A673 (cell line): Measurements from ENCODE around the gene MBD5. TPM values are rescaled to one million over a fixed set of nuclear protein-coding genes. Genes with fewer than 3 reads are reported as not detected.

ENCODE experiments used
- BruUV-seq: library from RNA; stranded (reverse); fragments of 400-500 nt; replicated peaks from 2 replicates; lab custom pipeline; 2021; lab: Mats Ljungman, UMichigan
- CTCF ChIA-PET: fragments of 300-600 bp; sonication (Branson Sonifier 250); formaldehyde crosslinking; loops from one replicate; lab custom pipeline; 2022; ENCODE audit warnings: antibody characterized with exemption; lab: Charles Lee
- POLR2A ChIA-PET: fragments of 300-600 bp; sonication (Branson Sonifier 250); formaldehyde crosslinking; loops from one replicate; lab custom pipeline; 2022; ENCODE audit warnings: antibody characterized with exemption; ENCODE audit not compliant: low non-redundant PET; lab: Charles Lee
- DNase-seq: peaks from one replicate; pipeline ENCODE4 v3.0.0-alpha.2; 2015; ENCODE audit warnings: low spot score
- H3K27ac ChIP-seq: fragments of 200-600 bp; sonication (generic); 2 replicates; pipeline ENCODE4 v1.5.1; 2016; ENCODE audit warnings: mixed run types, low read depth, mild to moderate bottlenecking, mixed read lengths, antibody characterized with exemption, low read length; ENCODE audit not compliant: poor library complexity, severe bottlenecking
- H3K27me3 ChIP-seq: fragments of 200-600 bp; sonication (generic); replicated peaks from 2 replicates; pipeline ENCODE4 v1.6.1; 2017; ENCODE audit warnings: mixed run types, low read depth, mild to moderate bottlenecking, mixed read lengths, antibody characterized with exemption, low read length; ENCODE audit not compliant: insufficient read depth, poor library complexity
- H3K36me3 ChIP-seq: fragments of 200-600 bp; sonication (generic); 2 replicates; pipeline ENCODE4 v1.6.1; 2016; ENCODE audit warnings: mixed run types, mild to moderate bottlenecking, mixed read lengths, antibody characterized with exemption, low read length; ENCODE audit not compliant: insufficient read depth, poor library complexity, severe bottlenecking
- H3K4me1 ChIP-seq: fragments of 200-600 bp; sonication (generic); 2 replicates; pipeline ENCODE4 v1.6.1; 2017; ENCODE audit warnings: mixed run types, mild to moderate bottlenecking, mixed read lengths, antibody characterized with exemption, low read length; ENCODE audit not compliant: insufficient read depth, poor library complexity, severe bottlenecking
- H3K4me3 ChIP-seq: fragments of 200-600 bp; sonication (generic); 2 replicates; pipeline ENCODE4 v1.5.1; 2016; ENCODE audit warnings: low read depth, mixed run types, mild to moderate bottlenecking, mixed read lengths, low read length; ENCODE audit not compliant: poor library complexity, severe bottlenecking
- H3K9me3 ChIP-seq: fragments of 200-600 bp; sonication (generic); 2 replicates; pipeline ENCODE4 v1.6.1; 2016; ENCODE audit warnings: mixed run types, low read depth, mild to moderate bottlenecking, mixed read lengths, antibody characterized with exemption, low read length; ENCODE audit not compliant: poor library complexity, severe bottlenecking
- EZH2 ChIP-seq: fragments of 200-600 bp; sonication (generic); IDR thresholded peaks from 2 replicates; pipeline ENCODE4 v1.6.1; 2017; ENCODE audit warnings: borderline replicate concordance, low read depth, mild to moderate bottlenecking, mixed read lengths, antibody characterized with exemption, low read length; ENCODE audit not compliant: poor library complexity, severe bottlenecking
- intact Hi-C: fragments of 100-400 bp; cut with micrococcal nuclease; formaldehyde crosslinking; loops from one replicate; pipeline ENCODE4 v1.10.0; 2022; ENCODE audit not compliant: unreplicated experiment
- total RNA-seq: library from RNA; stranded (reverse); gene quantifications from 2 replicates; pipeline ENCODE4 v1.2.3, GENCODE V29; 2021
- TF ChIP-seq, protein P1 (sequence below): fragments of 300-800, 200-600 bp; sonication (generic); conservative IDR thresholded peaks from 2 replicates; pipeline ENCODE4 v1.5.1; 2017; ENCODE audit warnings: low read depth, mild to moderate bottlenecking, antibody characterized with exemption, low read length, moderate library complexity, mixed read lengths

Gene MBD5
- total RNA-seq, 1 experiment from 2014 or later = 32.4 TPM

DNA sequence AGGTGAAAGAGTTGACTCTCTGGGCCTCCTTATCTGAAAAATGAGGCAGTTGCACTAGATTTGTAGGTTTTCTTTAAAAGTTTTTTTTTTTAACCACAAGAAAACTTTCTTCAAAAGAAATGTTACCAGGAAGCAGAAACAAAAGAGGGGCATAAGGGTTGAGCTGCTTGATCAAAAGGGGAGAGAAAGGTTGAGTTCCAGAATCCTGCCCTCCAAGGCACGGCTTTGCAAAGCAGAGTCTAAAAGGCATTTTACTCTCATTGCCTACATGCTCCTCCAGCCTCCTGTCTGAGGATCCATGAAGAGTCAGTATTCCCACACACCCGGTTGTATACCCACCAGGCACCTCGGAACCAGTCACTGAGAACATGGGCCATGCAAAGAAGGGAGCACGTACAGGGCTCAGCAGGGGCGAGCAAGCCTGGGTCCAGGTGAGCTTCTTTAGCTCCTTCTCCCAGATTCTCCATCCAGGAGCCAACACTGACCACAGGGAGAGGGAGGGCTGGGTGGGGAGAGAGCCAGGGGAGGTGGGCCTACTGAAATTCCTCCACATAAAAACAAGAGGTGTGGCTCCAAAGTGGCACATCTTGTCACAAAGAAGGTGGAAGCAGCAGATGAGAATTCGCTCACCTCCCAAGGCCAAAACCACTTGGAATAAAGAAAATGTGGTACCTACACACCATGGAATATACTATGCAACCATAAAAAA is 507.6 kb downstream of the MBD5 start:
- Histone ChIP-seq H3K4me1 (no peaks in the 10 kb centered on the region), H3K27ac (no peak overlapping the region), H3K27me3 (no peaks in the 10 kb centered on the region), H3K9me3 (no peaks in the 10 kb centered on the region), H3K4me3 (no peak overlapping the region), H3K36me3 (no peaks in the 10 kb centered on the region)
- ChIA-PET POLR2A (interaction anchor here (0.7 kb wide), 1 partner anchor 717 kb away, joined by 3 read pairs; no protein-coding TSS in a partner anchor), CTCF (no interaction called here)
- no peak for DNase-seq
- intact Hi-C loops = no loop called here
- TF ChIP-seq EZH2 = no peak
- TF ChIP-seq, protein P1, sequence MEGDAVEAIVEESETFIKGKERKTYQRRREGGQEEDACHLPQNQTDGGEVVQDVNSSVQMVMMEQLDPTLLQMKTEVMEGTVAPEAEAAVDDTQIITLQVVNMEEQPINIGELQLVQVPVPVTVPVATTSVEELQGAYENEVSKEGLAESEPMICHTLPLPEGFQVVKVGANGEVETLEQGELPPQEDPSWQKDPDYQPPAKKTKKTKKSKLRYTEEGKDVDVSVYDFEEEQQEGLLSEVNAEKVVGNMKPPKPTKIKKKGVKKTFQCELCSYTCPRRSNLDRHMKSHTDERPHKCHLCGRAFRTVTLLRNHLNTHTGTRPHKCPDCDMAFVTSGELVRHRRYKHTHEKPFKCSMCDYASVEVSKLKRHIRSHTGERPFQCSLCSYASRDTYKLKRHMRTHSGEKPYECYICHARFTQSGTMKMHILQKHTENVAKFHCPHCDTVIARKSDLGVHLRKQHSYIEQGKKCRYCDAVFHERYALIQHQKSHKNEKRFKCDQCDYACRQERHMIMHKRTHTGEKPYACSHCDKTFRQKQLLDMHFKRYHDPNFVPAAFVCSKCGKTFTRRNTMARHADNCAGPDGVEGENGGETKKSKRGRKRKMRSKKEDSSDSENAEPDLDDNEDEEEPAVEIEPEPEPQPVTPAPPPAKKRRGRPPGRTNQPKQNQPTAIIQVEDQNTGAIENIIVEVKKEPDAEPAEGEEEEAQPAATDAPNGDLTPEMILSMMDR = no peak
- no TSS peak for BruUV-seq

DNA sequence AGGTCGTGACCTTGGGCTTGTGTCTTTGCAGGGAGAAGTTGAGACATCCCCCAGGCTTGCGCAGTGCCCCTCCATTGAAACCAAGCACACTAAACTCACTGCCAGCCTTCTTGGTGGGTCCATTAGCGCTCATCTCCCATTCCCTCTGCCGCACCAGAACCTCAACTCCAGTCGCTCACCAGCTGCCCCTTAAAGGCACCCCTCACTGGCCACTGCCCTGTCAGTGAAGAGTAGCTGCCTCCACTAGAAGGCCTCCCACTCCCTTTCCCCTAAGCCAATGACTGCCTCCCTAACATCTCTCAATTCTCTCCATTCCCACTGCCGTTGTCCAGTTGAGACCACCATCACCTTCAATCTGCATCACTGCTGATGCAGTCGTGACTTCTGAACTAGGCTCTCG is 508.9 kb downstream of the MBD5 start:
- BruUV-seq = no TSS peak
- ChIA-PET POLR2A (no interaction called here), CTCF (no interaction called here)
- H3K36me3 ChIP-seq = no peaks in the 10 kb centered on the region
- H3K27ac ChIP-seq = no peak overlapping the region
- H3K4me1 ChIP-seq = no peaks in the 10 kb centered on the region
- intact Hi-C loops = no loop called here
- H3K27me3 ChIP-seq = no peaks in the 10 kb centered on the region
- DNase-seq = no peak
- H3K9me3 ChIP-seq = no peaks in the 10 kb centered on the region
- H3K4me3 ChIP-seq = no peak overlapping the region
- TF ChIP-seq, protein P1 = no peak
- TF ChIP-seq EZH2 = no peak

DNA sequence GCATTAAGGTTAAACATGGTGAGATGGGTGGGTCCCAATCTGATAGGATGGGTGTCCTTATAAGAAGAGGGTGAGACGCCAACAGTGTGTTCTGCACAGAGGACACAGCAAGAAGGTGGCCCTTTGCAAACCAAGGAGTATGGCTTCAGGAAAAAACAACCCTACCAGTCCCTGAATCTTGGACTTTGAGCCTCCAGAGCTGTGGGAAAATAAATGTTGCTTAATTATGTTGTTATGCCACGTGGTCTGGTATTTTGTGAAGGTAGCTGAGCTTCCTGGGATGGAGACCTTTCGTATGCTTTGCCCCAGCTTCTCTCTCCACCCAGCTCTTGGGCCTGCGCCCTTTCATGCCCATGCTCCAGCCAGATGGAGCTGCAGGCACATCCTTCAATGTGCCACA is 509.5 kb downstream of the MBD5 start:
- Histone ChIP-seq H3K36me3 (no peaks in the 10 kb centered on the region), H3K27ac (no peak overlapping the region), H3K27me3 (no peaks in the 10 kb centered on the region), H3K4me3 (no peak overlapping the region), H3K4me1 (no peaks in the 10 kb centered on the region), H3K9me3 (no peaks in the 10 kb centered on the region)
- no peak for TF ChIP-seq EZH2
- TF ChIP-seq, protein P1 = no peak
- CTCF ChIA-PET = no interaction called here
- no peak for DNase-seq
- intact Hi-C loops = no loop called here
- POLR2A ChIA-PET = no interaction called here
- no TSS peak for BruUV-seq
